ENCODE data around the gene FYN. TPM values are rescaled to one million over a fixed set of nuclear protein-coding genes. Genes with fewer than 3 reads are reported as not detected.

The FYN gene
- total RNA-seq, 1 experiment from 2014 or later: 49.9 TPM

DNA sequence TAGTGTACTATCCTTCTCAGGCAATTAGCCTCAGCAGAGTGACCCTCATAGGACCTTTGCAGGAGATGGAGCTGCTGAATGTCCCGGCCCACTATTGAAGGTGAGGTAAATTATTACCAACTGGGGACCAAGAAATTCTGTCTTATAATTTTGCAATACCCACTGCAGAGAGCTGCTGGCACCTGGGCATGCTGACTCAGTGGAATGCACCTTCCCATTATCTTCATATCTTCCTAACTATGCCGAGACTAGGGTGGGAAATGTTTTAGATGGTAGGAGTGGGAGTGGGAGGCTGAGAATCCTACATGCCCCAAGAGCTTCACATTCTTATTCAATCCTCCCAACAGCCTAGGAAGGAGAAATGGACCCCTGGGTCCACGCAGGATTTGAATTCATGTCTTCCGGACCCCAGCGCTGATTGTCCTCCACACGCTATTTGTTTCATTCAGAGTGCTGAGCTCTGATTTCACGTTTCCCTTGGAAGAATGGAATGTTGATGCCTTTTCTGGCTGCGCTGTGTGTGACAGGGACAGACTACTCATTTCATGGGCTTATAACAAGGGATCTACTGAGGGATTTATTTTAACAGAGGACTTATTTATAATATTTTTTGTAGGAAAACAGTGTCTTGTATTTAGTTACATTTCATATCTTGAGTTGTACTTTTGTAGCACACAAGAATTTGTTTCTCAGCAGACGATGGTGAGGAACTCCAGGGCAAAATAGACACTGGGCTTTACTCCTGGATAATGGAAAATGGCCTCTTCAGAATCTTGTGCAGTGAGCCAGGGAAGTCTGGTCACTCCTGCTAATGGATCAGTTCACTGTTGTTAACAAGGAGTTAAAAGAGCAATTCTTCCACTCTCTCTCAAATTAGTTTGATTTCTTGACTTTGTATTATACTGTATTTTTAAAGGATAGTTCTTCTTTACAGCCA, 66.4 kb downstream of the FYN start:
- DNase-seq (ENCODE audit: low read depth): no peak

DNA sequence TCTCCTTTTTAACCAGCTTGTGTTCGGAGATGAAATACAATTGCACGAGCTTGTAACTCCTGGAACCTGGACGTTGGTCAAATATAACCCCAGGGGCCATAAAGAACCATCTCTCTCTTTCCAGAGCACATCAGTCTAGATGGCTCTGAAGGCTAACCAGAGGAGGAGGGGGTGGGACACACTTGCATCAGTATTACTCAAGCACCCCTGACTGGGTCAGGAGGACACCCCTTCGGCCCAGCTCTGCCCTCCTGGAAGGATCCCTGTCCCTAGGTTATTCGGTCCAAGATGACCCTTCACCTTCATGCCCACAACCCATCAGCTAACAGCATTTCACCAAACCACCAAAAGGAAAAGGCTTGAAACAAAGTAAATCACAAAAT, 67.1 kb downstream of the FYN start:
- DNase-seq (ENCODE audit: low read depth): no peak

DNA sequence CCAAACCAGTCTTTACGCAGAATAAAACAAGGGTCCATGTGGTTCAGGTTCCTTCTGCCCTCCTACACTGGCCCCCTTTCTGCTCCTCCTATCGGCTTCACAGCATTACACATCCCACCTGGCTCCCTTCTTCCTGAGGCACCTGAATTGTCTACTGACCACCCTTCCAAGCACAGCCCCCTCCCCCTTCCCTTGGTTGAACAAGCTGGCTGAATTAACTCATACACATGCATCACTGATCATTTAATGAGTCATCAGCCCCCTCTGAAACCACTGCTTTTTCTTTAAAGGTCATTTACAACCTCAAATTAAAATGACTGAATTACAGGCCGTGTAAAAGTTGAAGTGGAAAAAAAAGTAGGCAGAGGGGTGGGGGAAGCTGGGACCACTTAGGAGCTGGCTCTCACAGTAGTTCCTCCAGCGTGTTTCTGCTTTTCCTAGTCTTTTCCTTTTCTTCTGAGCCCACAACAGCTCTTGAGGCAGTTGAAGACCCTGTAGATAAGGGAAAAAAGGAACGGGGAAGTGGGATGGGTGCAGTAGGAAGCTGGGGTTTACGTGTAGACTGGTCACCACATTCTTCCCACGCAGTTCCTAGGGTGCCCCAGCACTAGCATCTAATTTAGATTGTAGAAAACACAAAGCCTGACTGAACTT, 67.6 kb downstream of the FYN start:
- peak; percentile 84 for DNase-seq (ENCODE audit: low read depth)

DNA sequence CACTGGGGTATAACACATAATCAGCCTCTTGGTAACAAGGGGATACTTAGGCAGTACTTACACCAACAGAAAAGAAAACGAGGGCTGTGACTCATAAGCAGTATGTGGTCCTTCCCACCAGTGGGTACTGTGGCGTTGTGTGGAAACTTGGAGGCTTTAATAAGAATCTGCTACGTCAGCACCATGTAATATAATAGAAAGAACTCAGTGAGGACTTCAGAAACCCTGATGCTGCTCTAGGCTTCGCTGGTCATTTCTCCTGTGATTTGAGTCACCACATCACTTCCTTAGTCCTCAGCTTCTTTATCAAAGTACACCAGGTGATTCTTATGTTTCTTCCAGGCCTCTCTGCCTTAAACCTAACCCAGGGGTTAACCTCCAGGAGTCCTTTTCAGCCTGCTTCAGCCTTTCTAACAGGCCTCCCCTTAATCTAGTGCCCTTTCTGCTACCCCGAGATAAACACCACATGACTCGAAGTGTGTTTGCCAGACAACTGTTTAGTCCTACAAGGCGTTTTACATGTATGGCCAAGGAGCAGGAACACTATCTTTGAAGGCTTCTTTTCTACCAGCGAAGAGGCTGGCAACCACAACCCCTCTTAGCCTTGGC, 68.5 kb downstream of the FYN start:
- peak; percentile 60 for DNase-seq (ENCODE audit: low read depth)

DNA sequence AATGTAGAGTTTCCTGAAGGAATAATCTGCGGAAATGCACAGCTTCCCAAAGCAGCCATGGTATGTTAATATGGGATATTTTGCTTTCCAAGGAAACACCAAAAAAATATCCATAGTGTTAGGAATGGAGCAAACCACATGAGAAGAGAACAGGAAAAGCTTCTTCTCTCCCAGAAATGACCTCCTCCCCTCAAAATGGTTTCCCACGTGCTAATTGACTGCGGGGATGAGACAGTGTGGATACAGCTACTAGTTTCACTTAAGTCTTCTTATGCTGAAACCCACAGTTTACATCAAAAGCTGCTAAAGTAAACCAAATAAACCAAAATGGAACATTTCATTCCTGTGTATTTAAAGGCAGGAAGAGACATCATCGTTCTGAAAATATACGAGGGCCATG, 69.4 kb downstream of the FYN start:
- DNase-seq (ENCODE audit: low read depth): no peak

DNA sequence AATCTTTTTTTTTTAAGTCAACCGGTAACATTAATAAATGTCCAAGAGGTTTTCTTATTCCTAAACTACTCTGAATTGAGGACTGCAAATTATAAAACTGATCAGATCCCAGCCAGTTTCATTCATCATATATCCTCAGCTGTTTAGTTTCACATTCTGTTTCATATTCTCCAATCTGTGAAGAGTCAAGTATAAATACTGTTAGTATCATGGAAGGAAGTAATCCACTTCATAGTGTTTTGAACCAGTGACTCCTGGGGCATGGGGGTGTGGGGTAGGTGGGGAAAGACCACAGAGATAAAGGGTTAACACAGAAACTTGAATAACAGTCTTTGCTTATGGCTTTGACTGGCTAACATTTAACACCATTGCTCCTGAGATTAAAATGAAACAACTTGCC, 69.9 kb downstream of the FYN start:
- DNase-seq (ENCODE audit: low read depth): no peak

DNA sequence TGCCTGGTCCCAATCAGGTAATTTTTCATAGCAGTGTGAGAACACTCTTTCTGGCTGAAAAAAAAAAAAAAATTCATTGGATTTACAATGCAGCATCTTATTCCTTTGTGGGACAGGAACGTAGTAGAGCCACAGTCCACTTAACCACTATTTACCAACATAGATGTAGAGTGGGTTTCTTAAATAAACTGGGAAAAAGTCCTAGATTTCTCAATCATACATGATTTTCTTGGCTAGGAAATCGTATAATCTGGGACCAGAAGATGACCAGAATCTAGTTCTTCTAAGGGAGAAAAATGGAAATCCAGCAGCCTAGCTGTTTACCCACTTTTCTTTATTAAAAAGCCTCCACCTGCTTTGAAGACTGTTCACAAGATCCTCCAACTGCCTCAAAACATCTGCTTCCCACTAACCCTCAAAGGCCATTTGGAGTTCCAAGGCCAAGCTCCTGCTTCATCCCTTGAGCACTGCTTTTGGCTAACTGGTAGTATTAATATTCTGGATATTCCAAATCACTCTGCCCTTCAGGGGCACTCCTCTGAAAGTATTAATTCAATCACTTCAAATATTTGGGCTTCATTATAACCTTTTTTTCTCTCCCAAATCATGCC, 70.4 kb downstream of the FYN start:
- DNase-seq (ENCODE audit: low read depth): no peak

DNA sequence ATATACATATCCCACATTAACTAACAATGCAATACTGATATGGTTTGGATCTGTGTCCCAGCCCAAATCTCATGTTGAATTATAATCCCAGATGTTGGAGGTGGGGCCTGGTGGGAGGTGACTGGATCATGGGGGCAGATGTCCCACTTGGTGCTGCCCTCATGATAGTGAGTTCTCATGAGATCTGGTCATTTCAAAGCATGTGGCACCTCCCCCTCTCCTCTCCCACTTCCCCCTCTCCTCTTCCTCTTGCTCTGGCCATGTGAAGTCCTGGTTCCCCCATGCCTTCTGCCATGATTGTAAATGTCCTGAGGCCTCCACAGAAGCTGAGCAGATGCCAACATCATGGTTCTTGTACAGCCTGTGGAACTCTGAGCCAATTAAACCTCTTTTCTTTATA, 71.2 kb downstream of the FYN start:
- no peak for DNase-seq (ENCODE audit: low read depth)

DNA sequence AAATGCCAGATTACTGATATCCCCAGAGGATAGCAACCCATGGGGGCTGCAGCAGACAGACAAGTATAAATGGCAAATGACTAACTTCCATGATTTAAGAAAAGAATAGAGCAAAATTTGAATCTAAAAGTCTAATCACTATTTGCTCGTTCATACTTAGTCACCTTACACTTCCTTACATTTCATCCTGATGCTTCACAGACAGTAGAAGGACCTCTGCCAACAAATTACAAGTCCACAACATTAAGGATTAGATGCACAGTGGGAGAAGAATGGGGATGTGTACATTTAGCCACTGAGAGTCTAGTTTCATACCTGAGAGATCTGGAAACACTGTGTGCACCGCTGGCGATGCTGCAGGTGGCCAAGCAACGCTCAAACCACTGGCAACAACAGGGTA, 72.4 kb downstream of the FYN start:
- no peak for DNase-seq (ENCODE audit: low read depth)

DNA sequence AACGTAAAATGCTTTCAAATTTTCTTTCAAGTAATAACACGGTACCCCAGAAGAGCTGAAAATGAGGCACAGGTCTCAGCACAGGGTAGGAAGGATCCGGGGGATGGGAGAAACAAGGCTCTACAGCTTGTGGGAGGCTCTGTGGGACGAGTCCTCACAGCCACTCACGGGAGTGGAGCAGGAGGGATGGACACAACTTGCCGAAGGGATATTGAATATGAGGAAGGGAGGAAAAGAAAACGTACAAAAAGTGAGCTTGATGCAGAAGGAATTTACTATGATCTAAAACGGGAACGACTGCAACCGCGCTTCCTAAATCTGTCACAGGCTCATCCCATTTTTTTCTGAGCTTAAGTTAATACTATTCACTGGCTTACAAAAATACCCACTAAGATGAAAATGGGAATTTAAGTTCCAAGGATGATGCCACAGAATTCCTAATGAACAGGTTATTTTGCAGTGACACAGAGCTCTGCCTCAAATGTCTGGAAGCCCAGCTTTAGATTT, 72.9 kb downstream of the FYN start:
- no peak for DNase-seq (ENCODE audit: low read depth)

DNA sequence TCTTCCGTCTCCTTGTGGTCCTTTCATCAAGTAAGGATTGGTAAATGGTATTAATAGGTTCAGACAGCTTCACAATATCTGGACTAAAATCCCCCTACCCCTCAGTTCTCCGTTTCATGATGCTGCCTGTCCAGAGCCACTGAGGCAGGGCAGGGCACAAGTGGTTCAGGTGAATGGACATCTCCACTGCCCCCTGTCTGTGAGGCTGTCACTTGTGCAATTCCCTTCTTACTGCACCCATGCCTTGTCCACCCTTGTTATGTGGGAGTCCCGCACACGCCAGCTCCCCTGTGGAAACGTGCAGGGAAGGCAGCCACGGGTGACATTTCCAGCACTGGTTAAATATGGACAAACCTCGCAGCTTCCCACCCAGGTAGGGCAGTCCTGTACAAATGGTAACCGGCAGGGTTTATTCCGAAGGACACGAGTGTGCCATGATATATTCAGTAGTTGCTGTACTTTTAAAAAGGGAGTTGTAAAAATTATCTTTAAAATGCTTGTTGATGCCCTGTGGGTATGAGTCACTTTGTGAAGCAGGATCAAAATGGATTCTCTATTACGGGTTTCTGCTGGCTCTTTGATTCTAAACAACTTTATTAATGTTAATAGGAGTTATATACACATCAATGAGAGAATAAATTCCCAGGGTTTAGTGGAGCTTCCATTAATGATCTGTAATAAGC, 73.5 kb downstream of the FYN start:
- no peak for DNase-seq (ENCODE audit: low read depth)

DNA sequence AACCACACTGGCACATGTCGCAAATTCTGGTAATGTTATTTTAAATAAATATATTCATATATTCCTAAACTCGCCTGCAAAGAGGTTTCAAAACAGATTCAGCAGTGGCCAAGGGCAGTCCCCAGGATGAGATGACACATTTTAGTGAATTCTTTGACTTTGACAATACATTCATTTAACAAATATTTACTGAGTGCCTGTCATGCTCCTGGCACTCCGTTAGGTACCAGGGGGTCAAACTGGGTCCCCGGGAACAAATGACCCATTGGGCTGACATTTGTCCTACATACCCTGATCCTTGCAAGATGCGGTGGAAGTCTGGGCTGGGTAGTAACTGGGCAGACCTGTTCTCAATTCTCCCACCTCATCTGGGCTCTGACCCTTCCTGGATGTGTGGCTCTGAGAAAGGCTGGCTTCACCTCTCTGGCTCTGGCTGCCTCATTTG, 74.9 kb downstream of the FYN start:
- DNase-seq (ENCODE audit: low read depth): no peak

DNA sequence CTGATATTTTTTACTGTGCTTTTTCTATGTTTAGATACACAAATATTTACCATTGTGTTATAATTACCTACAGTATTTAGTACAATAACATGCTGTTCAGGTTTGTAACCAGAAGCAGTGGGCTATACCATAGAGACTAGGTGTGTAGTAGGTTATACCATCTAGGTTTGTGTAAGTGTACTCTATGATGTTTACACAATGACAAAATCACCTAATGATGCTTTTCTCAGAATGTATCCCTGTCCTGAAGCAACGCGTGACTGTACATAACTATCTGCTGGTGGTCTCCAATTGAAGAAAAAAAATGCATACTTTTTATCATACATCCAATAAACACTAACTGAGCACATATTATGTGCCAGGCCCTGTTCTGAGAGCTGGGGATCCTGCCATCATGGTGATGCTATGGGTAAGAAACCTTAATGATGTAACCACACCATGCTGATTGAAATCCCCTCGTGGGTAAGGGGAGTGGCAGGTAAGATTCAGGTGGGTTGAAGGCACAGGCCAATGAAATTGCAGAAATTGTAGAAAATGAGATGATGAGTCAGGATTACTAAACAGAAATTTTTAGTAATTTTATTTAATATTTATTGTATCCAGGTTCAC, 76.8 kb downstream of the FYN start:
- no peak for DNase-seq (ENCODE audit: low read depth)

DNA sequence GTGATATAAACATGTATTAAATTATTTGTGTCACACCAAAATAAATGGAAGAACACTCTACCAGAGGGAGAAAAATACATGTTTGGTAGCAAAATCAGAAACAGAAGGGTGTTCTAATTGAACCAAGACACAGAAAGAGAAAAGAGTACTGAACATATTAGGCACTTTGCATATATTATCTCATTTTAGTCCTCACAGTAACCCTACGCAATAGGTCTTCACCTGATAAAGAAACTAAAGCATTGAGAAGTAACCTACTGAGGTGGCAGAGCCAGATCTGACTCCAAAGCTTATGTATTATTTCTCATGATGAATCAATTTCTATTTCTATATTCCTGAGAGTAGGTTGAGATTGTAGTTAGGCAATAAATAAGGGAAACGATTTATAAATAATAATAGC, 77.7 kb downstream of the FYN start:
- DNase-seq (ENCODE audit: low read depth): no peak

DNA sequence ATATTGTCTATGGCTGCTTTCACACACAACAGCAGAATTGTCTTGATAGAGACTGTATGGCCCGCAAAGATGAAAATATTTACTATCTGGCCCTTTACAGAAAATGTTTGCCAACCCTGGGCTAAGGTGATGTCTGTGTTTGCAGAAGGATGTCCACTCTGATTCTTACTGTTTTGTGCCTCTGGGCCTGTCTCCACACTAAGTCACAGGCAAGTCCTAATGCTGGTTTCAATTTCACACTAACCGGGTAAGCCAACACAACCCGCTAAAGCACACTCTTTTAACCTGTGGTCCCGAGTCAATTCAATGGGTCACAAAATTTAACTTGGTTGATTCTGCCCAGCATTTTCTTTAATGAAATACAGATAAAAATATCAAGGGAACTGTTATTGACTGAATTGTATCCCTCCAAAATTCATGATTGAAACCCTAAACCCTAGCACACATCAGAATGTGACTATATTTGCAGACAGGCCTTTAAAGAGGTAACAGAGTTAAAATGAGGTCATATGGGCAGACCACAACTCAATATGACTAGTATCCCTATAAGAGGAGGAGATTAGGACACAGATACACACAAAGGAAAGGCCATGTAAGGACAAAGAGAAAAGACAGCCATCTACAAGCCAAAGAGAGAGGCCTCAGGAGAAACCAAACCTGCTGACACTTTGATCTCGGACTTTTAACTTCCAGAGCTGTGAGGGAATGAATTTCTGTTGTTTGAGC, 78.4 kb downstream of the FYN start:
- no peak for DNase-seq (ENCODE audit: low read depth)

DNA sequence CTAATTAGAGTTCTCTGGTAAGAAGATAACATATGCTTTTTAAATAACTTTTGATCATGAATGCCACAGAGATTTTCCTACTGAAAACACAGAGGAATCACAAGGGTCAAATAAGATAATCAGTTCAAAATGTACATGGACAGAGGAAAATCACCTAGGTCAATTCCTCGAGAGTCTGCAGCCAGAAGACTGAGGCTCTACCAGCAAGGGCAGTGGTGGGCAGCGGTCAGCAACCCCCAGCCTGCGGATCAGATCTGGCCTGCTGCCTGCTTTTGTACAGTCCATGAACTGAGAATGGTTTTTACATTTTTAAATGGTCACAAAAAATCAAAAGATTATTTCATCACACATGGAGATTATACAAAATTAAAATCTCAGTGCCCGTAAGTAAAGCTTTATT, 79.0 kb downstream of the FYN start:
- DNase-seq (ENCODE audit: low read depth): no peak

DNA sequence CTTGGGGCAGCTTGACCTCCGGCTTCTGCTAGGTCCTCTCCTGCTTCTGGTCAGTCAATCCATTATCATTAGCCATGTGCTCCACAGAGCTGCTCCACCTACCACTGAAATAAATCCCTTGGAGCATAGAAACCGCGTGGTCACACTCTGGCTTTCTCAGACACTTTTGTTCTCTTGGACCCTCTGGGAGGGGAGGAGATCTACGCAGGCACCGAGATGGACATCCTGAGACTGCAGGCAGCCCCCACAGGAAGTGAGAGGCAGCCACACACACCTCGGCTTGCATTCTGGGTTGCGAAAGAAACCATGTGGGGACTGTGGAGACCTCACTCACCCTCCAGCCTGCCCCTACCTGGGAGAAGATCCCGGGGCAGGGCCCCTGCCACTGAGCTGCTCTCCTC, 79.5 kb downstream of the FYN start:
- no peak for DNase-seq (ENCODE audit: low read depth)

DNA sequence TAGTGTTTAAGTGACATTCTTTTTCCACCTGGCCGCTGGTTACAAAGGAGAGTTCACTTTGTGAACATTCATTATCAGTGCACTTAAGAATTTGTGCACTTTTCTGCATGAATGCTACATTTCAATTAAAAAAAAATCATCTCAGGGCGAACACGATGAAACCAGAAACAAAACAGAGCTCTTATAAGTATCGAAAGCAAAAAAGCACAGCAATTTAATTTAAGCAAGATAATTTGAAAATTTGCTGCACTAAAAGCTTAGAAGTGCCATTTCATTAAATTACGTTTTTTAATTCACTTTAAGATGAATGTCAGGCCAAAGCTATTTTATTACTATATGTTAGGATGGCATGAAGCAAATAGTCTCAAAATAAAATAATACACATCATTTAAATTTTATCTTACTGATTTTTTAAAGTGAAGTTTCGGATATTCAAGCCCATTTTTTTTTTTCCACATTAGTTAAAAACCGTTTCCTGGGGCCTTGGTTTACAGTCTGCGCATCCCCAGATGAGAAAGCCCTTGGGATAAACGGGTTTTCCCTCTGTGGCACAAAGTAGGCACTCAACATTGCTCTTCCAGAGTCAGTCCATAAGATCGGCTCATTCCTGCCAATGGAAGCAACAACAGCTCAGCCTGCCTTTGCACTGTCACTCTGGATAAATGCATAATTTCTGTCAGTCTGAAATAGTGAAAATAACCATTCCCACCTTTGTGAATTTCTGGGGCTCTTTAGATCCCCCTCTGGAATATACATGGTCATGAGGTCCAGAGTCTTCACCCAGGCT, 80.1 kb downstream of the FYN start:
- no peak for DNase-seq (ENCODE audit: low read depth)

DNA sequence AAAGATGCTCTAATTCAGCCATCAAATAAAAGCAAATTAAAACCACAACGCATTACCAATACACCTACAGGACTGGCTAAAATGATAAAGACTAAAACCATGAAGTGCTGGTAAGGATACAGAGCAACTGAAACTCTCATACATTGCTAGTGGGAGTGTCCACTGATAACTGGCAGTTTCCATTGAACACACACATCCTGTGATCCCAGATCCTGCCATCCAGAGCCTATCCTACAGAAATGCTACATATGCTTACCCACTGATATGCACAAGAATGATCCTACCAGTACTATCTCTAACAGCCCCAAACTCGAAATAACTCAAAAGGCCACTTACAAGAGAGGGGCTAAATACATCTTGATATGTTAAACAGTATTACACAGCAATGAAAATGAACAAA, 81.0 kb downstream of the FYN start:
- no peak for DNase-seq (ENCODE audit: low read depth)

DNA sequence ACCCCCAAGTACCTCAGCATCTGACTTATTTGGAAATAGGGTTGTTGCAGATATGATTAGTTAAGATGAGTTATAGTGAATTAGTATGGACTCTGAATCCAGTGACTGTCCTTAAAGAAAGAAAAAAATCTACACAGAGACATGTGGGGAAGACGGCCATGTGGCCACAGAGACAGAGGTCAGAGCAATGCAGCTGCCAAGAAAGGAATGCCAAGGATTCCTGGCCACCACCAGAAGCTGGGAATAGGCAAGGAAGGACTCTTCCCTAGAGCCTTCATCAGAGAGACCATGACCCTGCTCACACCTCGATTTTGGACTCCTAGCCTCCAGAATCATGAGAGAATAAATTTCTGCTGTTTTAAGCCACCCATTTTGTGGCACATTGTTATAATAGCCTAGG, 81.8 kb downstream of the FYN start:
- no peak for DNase-seq (ENCODE audit: low read depth)
